HEK293 (cell line): Measurements from ENCODE around the gene ZFP1.

ENCODE experiments used
- CTCF ChIP-seq: fragments of 450-650 bp; formaldehyde crosslinking; IDR thresholded peaks from 2 replicates; pipeline ENCODE4 v1.5.1; 2016; ENCODE audit warnings: missing biosample characterization, missing genetic modification characterization
- ELK4 ChIP-seq: IDR thresholded peaks from 2 replicates; pipeline ENCODE4 v1.6.1; 2011; ENCODE audit warnings: mild to moderate bottlenecking, low read depth, low read length, borderline replicate concordance
- PATZ1 ChIP-seq: fragments of 450-650 bp; formaldehyde crosslinking; IDR thresholded peaks from 2 replicates; pipeline ENCODE4 v1.5.1; 2016; ENCODE audit warnings: missing biosample characterization, missing genetic modification characterization
- PBX3 ChIP-seq: sonication (generic); formaldehyde crosslinking; IDR thresholded peaks from 2 replicates; pipeline ENCODE4 v1.8.1; 2022; ENCODE audit warnings: mild to moderate bottlenecking, moderate library complexity, missing genetic modification reagents
- REPIN1 ChIP-seq: fragments of 450-650 bp; formaldehyde crosslinking; IDR thresholded peaks from 2 replicates; pipeline ENCODE4 v1.5.1; 2017; ENCODE audit warnings: missing biosample characterization, missing genetic modification characterization, low read depth
- REST ChIP-seq: fragments of 450-650 bp; formaldehyde crosslinking; IDR thresholded peaks from 2 replicates; pipeline ENCODE4 v1.5.1; 2016; ENCODE audit warnings: missing biosample characterization, missing genetic modification characterization
- YY1 ChIP-seq: fragments of 450-650 bp; formaldehyde crosslinking; IDR thresholded peaks from 2 replicates; pipeline ENCODE4 v1.5.1; 2018; ENCODE audit warnings: missing biosample characterization, missing genetic modification characterization
- ZNF10 ChIP-seq: fragments of 450-650 bp; formaldehyde crosslinking; IDR thresholded peaks from 2 replicates; pipeline ENCODE4 v1.5.1; 2017; ENCODE audit warnings: missing biosample characterization, missing genetic modification characterization
- ZNF202 ChIP-seq: fragments of 450-650 bp; formaldehyde crosslinking; IDR thresholded peaks from 2 replicates; pipeline ENCODE4 v1.5.1; 2016; ENCODE audit warnings: missing biosample characterization, missing genetic modification characterization, borderline replicate concordance
- ZNF24 ChIP-seq: fragments of 450-650 bp; formaldehyde crosslinking; IDR thresholded peaks from 2 replicates; pipeline ENCODE4 v1.5.1; 2016; ENCODE audit warnings: missing biosample characterization, missing genetic modification characterization
- ZNF426 ChIP-seq: fragments of 450-650 bp; formaldehyde crosslinking; IDR thresholded peaks from 2 replicates; pipeline ENCODE4 v1.5.1; 2017; ENCODE audit warnings: missing biosample characterization, missing genetic modification characterization, mild to moderate bottlenecking, inconsistent platforms, moderate library complexity
- ZNF624 ChIP-seq: fragments of 450-650 bp; formaldehyde crosslinking; IDR thresholded peaks from 2 replicates; pipeline ENCODE4 v1.5.1; 2017; ENCODE audit warnings: missing biosample characterization, missing genetic modification characterization
- ZNF785 ChIP-seq: fragments of 450-650 bp; formaldehyde crosslinking; IDR thresholded peaks from 2 replicates; pipeline ENCODE4 v1.5.1; 2016; ENCODE audit warnings: missing biosample characterization, missing genetic modification characterization
- ZNF792 ChIP-seq: fragments of 450-650 bp; formaldehyde crosslinking; IDR thresholded peaks from 2 replicates; pipeline ENCODE4 v1.5.1; 2016; ENCODE audit warnings: missing biosample characterization, missing genetic modification characterization

- TF ChIP-seq YY1 (tag by site-specific recombination) (no peak), CTCF (tag by site-specific recombination) (no peak), PBX3 (CRISPR knock-in tag) (no peak), ZNF426 (tag by site-specific recombination) (no peak), ZNF785 (tag by site-specific recombination) (no peak), PATZ1 (tag by site-specific recombination) (no peak), REST (tag by site-specific recombination) (no peak), ZNF624 (tag by site-specific recombination) (no peak), REPIN1 (no peak), ZNF10 (tag by site-specific recombination) (no peak), ELK4 (no peak), ZNF24 (tag by site-specific recombination) (no peak), ZNF202 (tag by site-specific recombination) (no peak), ZNF792 (tag by site-specific recombination) (no peak)
Observed at GRCh38 chr16:75195811-75196790, 47.8 kb downstream of the ZFP1 start.
